Nephron (organoid): ENCODE results near the gene REPIN1.

Experiments used
- H3K27ac Mint-ChIP-seq, 3 experiments: 2 replicates each; pipeline ENCODE4 v1.8.0; 2020; ENCODE audit warnings: mixed read lengths in 3 of 3, mild to moderate bottlenecking in 2 of 3, moderate library complexity in 1 of 3
- H3K27me3 Mint-ChIP-seq: 2 replicates; pipeline ENCODE4 v1.8.0; 2021; ENCODE audit warnings: low read depth, mild to moderate bottlenecking, moderate library complexity, mixed read lengths
- H3K36me3 Mint-ChIP-seq: 2 replicates; pipeline ENCODE4 v1.8.0; 2020; ENCODE audit warnings: low read depth, mixed read lengths
- H3K4me1 Mint-ChIP-seq: 2 replicates; pipeline ENCODE4 v1.8.0; 2020; ENCODE audit warnings: mixed read lengths
- H3K4me3 Mint-ChIP-seq, 3 experiments: 2 replicates each; pipeline ENCODE4 v1.8.0; 2020; ENCODE audit warnings: mild to moderate bottlenecking in 3 of 3, mixed read lengths in 3 of 3, moderate library complexity in 2 of 3
- H3K9me3 Mint-ChIP-seq: 2 replicates; pipeline ENCODE4 v1.8.0; 2020; ENCODE audit warnings: mixed read lengths
- TF ChIP-seq, protein P1 (sequence below), 3 experiments: fragments of 200-600 bp; sonication (generic); IDR thresholded peaks; one replicate each; pipeline ENCODE4 v1.5.0; 2021; ENCODE audit warnings: antibody characterized with exemption in 3 of 3; ENCODE audit not compliant: unreplicated experiment in 3 of 3

Gene REPIN1

DNA sequence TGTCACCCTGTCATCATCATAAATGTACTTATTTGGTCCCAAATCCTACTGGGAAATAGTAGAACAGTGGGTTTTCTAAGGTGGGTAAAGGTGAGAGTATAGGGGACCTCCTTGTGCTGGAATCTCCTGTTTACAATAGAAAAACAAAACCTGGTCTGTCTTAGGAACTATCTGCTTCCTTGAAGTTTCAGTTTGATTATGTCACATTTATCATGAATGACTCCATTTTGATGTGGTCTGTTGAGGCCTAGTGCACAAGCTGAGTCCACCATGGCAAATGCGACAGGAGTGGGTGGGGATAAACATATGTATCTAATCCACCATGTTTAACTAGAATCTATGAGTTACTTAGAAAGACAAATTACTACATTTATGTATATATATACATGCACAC is 13.0 kb upstream of the REPIN1 start:
- H3K27ac Mint-ChIP-seq = no peak overlapping the region
- TF ChIP-seq, protein P1, sequence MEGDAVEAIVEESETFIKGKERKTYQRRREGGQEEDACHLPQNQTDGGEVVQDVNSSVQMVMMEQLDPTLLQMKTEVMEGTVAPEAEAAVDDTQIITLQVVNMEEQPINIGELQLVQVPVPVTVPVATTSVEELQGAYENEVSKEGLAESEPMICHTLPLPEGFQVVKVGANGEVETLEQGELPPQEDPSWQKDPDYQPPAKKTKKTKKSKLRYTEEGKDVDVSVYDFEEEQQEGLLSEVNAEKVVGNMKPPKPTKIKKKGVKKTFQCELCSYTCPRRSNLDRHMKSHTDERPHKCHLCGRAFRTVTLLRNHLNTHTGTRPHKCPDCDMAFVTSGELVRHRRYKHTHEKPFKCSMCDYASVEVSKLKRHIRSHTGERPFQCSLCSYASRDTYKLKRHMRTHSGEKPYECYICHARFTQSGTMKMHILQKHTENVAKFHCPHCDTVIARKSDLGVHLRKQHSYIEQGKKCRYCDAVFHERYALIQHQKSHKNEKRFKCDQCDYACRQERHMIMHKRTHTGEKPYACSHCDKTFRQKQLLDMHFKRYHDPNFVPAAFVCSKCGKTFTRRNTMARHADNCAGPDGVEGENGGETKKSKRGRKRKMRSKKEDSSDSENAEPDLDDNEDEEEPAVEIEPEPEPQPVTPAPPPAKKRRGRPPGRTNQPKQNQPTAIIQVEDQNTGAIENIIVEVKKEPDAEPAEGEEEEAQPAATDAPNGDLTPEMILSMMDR (IDR thresholded peaks at IDR 0.05; ENCODE audit: unreplicated experiment in 3 of 3) = no peak
- no peaks in the 10 kb centered on the region for H3K9me3 Mint-ChIP-seq
- H3K27me3 Mint-ChIP-seq = peaks cover 3% of the 10 kb centered on the region
- no peaks in the 10 kb centered on the region for H3K36me3 Mint-ChIP-seq
- H3K4me1 Mint-ChIP-seq = peaks cover 11% of the 10 kb centered on the region
- H3K4me3 Mint-ChIP-seq = no peak overlapping the region

DNA sequence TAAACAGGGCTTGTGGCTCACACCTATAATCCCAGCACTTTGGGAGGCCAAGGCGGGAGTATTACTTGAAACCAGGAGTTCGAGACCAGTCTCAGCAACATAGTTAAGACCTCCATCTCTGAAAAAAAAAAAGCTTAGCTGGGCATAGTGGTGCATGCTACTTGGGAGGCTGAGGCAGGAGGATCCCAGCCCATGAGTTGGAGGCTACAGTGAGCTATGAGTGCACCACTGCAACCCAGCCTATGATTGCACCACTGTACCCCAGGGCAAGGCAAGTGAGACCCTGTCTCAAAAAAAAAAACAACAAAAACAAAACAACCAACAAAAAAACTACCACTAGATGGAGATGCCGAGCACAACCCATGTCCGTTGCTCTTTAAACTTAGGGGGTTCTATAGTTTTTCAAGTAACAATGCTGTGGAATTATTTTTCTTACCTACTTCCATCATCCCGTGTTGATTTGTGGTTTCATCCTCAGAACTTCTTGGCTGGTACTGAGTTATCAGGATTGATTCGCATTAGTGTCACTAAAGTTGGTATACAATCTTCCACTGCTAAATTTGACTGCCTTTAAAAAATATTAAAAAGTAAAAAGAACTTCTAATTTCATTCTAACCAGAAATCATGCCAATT is 12.2 kb upstream of the REPIN1 start:
- Mint-ChIP-seq H3K27ac (no peak overlapping the region), H3K9me3 (no peaks in the 10 kb centered on the region), H3K4me3 (no peak overlapping the region), H3K36me3 (no peaks in the 10 kb centered on the region), H3K27me3 (peaks cover 3% of the 10 kb centered on the region), H3K4me1 (peaks cover 15% of the 10 kb centered on the region)
- TF ChIP-seq, protein P1 (IDR thresholded peaks at IDR 0.05; ENCODE audit: unreplicated experiment in 3 of 3) = peak; percentile 65 to 70 (median 69)

DNA sequence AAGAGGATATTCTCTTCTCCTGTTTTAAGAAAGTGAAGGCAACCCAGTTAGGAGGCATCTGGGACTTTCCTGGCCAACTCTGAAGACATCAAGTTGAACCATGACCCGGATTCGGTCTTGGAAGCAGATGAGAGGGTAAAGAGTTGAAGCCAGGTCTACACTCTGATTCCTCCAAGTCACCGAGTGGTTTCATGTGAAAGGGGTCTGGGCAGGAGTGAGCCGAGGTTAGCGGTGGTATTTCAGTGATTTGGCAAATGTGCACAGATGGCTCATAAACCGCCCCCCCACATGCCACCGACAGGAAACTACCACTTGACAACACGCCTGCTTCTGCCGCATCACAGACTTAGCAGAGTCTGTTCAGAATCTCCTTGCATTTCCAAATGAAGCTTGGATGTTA is 11.4 kb upstream of the REPIN1 start:
- Mint-ChIP-seq H3K4me3 (no peak overlapping the region), H3K9me3 (no peaks in the 10 kb centered on the region)

DNA sequence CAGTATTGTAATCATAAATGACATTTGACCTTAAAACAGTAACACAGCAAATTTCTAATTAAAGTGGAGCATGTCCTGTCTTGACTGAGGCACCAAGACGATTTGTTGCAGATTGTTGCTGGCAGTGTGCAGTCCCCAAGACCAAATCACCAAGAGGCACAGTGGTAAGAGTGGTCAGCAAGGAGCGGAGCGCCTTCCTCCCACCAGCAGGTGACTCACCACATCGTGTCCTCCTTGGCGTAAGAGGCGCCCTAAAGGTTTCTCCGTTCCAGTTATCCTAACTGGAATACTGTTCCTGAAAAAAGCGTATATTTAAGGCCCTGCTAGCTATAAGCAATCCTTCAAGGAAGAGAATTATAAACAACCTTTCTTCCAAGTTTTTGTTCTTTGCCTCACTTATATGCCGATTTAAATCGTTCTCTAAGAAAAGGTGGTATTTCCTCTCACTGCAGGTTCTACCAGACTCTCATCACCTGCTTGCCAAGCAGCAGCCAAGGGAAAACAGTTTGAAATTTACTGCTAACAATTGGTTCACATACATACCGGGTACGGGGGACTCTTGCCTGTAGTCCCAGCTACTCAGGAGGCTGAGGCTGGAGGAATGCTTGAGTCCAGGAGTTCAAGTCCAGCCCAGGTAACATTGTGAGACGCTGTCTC is 10.7 kb upstream of the REPIN1 start:
- TF ChIP-seq, protein P1 (IDR thresholded peaks at IDR 0.05; ENCODE audit: unreplicated experiment in 3 of 3) = no peak
- H3K4me1 Mint-ChIP-seq = peaks cover 30% of the 10 kb centered on the region
- no peaks in the 10 kb centered on the region for H3K36me3 Mint-ChIP-seq
- H3K9me3 Mint-ChIP-seq = no peaks in the 10 kb centered on the region
- no peak overlapping the region for H3K27ac Mint-ChIP-seq
- no peak overlapping the region for H3K4me3 Mint-ChIP-seq
- peaks cover 3% of the 10 kb centered on the region for H3K27me3 Mint-ChIP-seq

More for the DNA sequence above, 11.4 kb upstream of the REPIN1 start:
- H3K27ac Mint-ChIP-seq = no peak overlapping the region
- H3K27me3 Mint-ChIP-seq = peaks cover 3% of the 10 kb centered on the region
- H3K36me3 Mint-ChIP-seq = no peaks in the 10 kb centered on the region
- peaks cover 24% of the 10 kb centered on the region for H3K4me1 Mint-ChIP-seq
- TF ChIP-seq, protein P1 (IDR thresholded peaks at IDR 0.05; ENCODE audit: unreplicated experiment in 3 of 3) = no peak

DNA sequence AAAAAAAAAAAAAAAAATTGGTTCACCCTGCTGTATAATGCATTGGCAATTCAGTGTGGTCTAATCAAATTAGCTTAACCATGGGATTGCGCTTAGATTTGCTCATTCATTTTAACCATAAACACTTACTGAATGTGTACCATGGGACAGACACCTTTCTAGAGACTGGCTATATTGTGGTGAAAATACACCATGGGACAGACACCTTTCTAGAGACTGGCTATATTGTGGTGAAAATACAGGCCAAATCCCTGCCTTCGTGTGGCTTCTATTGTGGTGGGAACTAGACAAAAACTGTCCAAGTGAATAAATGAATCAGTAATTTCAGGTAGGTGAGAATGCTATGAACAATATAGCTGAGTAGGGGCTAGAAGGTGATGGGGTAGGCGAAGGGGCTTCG is 10.2 kb upstream of the REPIN1 start:
- Mint-ChIP-seq H3K36me3 (no peaks in the 10 kb centered on the region), H3K27ac (no peak overlapping the region), H3K27me3 (no peaks in the 10 kb centered on the region), H3K4me3 (no peak overlapping the region), H3K4me1 (peaks cover 35% of the 10 kb centered on the region), H3K9me3 (no peaks in the 10 kb centered on the region)
- TF ChIP-seq, protein P1 (IDR thresholded peaks at IDR 0.05; ENCODE audit: unreplicated experiment in 3 of 3) = no peak
